CD14-positive monocyte (primary cell): Measurements from ENCODE around the gene COL5A3. TPM values are rescaled to one million over a fixed set of nuclear protein-coding genes. Genes with fewer than 3 reads are reported as not detected.

ENCODE experiments used
- DNase-seq, 3 donors: peaks; one replicate each; pipeline ENCODE4 v3.0.0-alpha.2; 2011 to 2022
- H2AFZ ChIP-seq: 2 replicates; pipeline ENCODE4 v1.6.0; 2012; ENCODE audit warnings: mild to moderate bottlenecking, low read depth, low read length, inconsistent platforms; ENCODE audit not compliant: insufficient read depth, poor library complexity, severe bottlenecking
- H3K27ac ChIP-seq, 2 donors: 1 replicate in 1 of 2; 2 replicates in 1 of 2; pipeline ENCODE4 v1.5.1; 2012 to 2013; ENCODE audit warnings: low read length in 2 of 2, control low read depth in 1 of 2, inconsistent platforms in 1 of 2, low read depth in 1 of 2, mild to moderate bottlenecking in 1 of 2
- H3K27me3 ChIP-seq, 2 donors: one replicate each; pipeline versions ENCODE4 v1.6.0 to v1.6.1; 2011 to 2013; ENCODE audit warnings: low read length in 2 of 2; ENCODE audit not compliant: control insufficient read depth in 2 of 2, insufficient read depth in 2 of 2
- H3K36me3 ChIP-seq, 2 donors: replicated peaks in 1 of 2; 1 replicate in 1 of 2; 2 replicates in 1 of 2; pipeline versions ENCODE4 v1.5.1 to v1.6.1; 2012 to 2013; ENCODE audit warnings: low read length in 2 of 2, control low read depth in 1 of 2, inconsistent platforms in 1 of 2, mild to moderate bottlenecking in 1 of 2; ENCODE audit not compliant: insufficient read depth in 2 of 2, control insufficient read depth in 1 of 2
- H3K4me1 ChIP-seq, 2 donors: 1 replicate in 1 of 2; 2 replicates in 1 of 2; pipeline versions ENCODE4 v1.5.1 to v1.6.1; 2012 to 2013; ENCODE audit warnings: low read length in 2 of 2, control low read depth in 1 of 2, inconsistent platforms in 1 of 2, mild to moderate bottlenecking in 1 of 2, moderate library complexity in 1 of 2; ENCODE audit not compliant: insufficient read depth in 2 of 2, control insufficient read depth in 1 of 2
- H3K4me2 ChIP-seq: replicated peaks from 2 replicates; pipeline ENCODE3; 2012; ENCODE audit warnings: low read length, moderate library complexity, mild to moderate bottlenecking; ENCODE audit not compliant: poor library complexity, severe bottlenecking; ENCODE audit errors: extremely low read depth
- H3K4me3 ChIP-seq, 3 experiments: fragments of 200-600 bp in 1 of 3; sonication (generic) in 1 of 3; replicated peaks in 1 of 3; 1 replicate in 2 of 3; 2 replicates in 1 of 3; pipeline ENCODE4 v1.5.1; 2011 to 2013; ENCODE audit warnings: low read length in 3 of 3, mild to moderate bottlenecking in 3 of 3, control low read depth in 2 of 3, low read depth in 2 of 3, inconsistent platforms in 1 of 3, moderate library complexity in 1 of 3
- H3K79me2 ChIP-seq: 2 replicates; pipeline ENCODE4 v1.6.0; 2012; ENCODE audit warnings: mild to moderate bottlenecking, control low read depth, inconsistent platforms, low read length, moderate library complexity; ENCODE audit not compliant: insufficient read depth
- H3K9ac ChIP-seq: 2 replicates; pipeline ENCODE4 v1.6.0; 2017; ENCODE audit warnings: low read length, mild to moderate bottlenecking; ENCODE audit not compliant: insufficient read depth, poor library complexity, severe bottlenecking
- H3K9me3 ChIP-seq, 2 donors: replicated peaks in 1 of 2; 1 replicate in 1 of 2; 2 replicates in 1 of 2; pipeline versions ENCODE4 v1.5.1 to v1.6.1; 2012 to 2013; ENCODE audit warnings: low read length in 2 of 2, control low read depth in 1 of 2; ENCODE audit not compliant: control insufficient read depth in 1 of 2, insufficient read depth in 1 of 2
- H4K20me1 ChIP-seq: 2 replicates; pipeline ENCODE4 v1.6.0; 2012; ENCODE audit warnings: mild to moderate bottlenecking, low read length, control low read depth, moderate library complexity; ENCODE audit not compliant: insufficient read depth
- H3K27ac Mint-ChIP-seq, 7 donors: one replicate each; pipeline ENCODE4 v1.8.0; 2020; ENCODE audit warnings: mild to moderate bottlenecking in 7 of 7, mixed read lengths in 7 of 7, moderate library complexity in 6 of 7, inconsistent platforms in 2 of 7
- H3K27me3 Mint-ChIP-seq, 3 donors: one replicate each; pipeline ENCODE4 v1.8.0; 2021 to 2022; ENCODE audit warnings: low read depth in 3 of 3, mild to moderate bottlenecking in 3 of 3, mixed read lengths in 3 of 3, moderate library complexity in 3 of 3, inconsistent platforms in 1 of 3
- H3K36me3 Mint-ChIP-seq, 2 donors: one replicate each; pipeline ENCODE4 v1.8.0; 2020; ENCODE audit warnings: mixed read lengths in 2 of 2, inconsistent platforms in 1 of 2, mild to moderate bottlenecking in 1 of 2
- H3K4me1 Mint-ChIP-seq: one replicate; pipeline ENCODE4 v1.8.0; 2020; ENCODE audit warnings: mild to moderate bottlenecking, mixed read lengths
- H3K4me3 Mint-ChIP-seq, 2 donors: one replicate each; pipeline ENCODE4 v1.8.0; 2020; ENCODE audit warnings: mild to moderate bottlenecking in 2 of 2, mixed read lengths in 2 of 2, moderate library complexity in 1 of 2
- H3K9me3 Mint-ChIP-seq, 7 donors: one replicate each; pipeline ENCODE4 v1.8.0; 2020 to 2022; ENCODE audit warnings: mixed read lengths in 7 of 7, mild to moderate bottlenecking in 6 of 7, moderate library complexity in 6 of 7, inconsistent platforms in 2 of 7
- CTCF ChIP-seq: fragments of 200-600 bp; IDR thresholded peaks from one replicate; pipeline ENCODE4 v1.8.0; 2022; ENCODE audit warnings: antibody characterized with exemption, mild to moderate bottlenecking
- WGBS: methylation state at CpG from one replicate; pipeline ENCODE4 v1.1.5; 2013; ENCODE audit warnings: missing lambda C conversion rate; ENCODE audit not compliant: insufficient coverage; 5-methylcytosine and 5-hydroxymethylcytosine counted together
- intact Hi-C, 2 donors: fragments of 100-400 bp; cut with micrococcal nuclease; formaldehyde crosslinking; loops; one replicate each; pipeline versions ENCODE4 v1.15.0 to v1.15.1; 2023
- polyA plus RNA-seq, 3 donors: library from polyadenylated mRNA; depleted of rRNA in 1 of 3; unstranded in 2 of 3; stranded (reverse) in 1 of 3; fragments of 300-500 nt in 2 of 3; fragments of >200 nt in 1 of 3; fragmentation: Illumina TruSeq in 2 of 3; gene quantifications; 1 replicate in 2 of 3; 2 replicates in 1 of 3; pipeline ENCODE4 v1.2.3, GENCODE V29; 2012 to 2021

The COL5A3 gene
- polyA plus RNA-seq, 3 donors: not detected

GRCh38 chr19:10037809-10038208 is 27.5 kb upstream of the COL5A3 start:
- no peak overlapping the region for H2AFZ ChIP-seq
- H3K4me3 ChIP-seq: no peak overlapping the region
- no peak overlapping the region for H3K4me2 ChIP-seq
- H3K9ac ChIP-seq: no peak overlapping the region
- TF ChIP-seq CTCF: no peak
- DNase-seq: no peak
- H3K27ac ChIP-seq: no peak overlapping the region
- no peaks in the 10 kb centered on the region for H3K27me3 ChIP-seq
- Mint-ChIP-seq H3K4me1 (no peaks in the 10 kb centered on the region), H3K27ac (no peak overlapping the region), H3K4me3 (no peak overlapping the region), H3K36me3 (no peaks in the 10 kb centered on the region), H3K9me3 (peaks cover 14 to 28% (median 19%) of the 10 kb centered on the region in 7 donors), H3K27me3 (peaks cover 9 to 15% (median 12%) of the 10 kb centered on the region in 3 donors)
- H3K4me1 ChIP-seq: no peaks in the 10 kb centered on the region
- intact Hi-C loops: no loop called here
- H3K36me3 ChIP-seq: no peaks in the 10 kb centered on the region
- H4K20me1 ChIP-seq: no peaks in the 10 kb centered on the region
- H3K9me3 ChIP-seq: peaks cover 15 to 22% of the 10 kb centered on the region in 2 donors
- WGBS: 76% methylated on average over 4 of the region's 5 CpGs
- no peaks in the 10 kb centered on the region for H3K79me2 ChIP-seq

- Mint-ChIP-seq H3K4me1 (no peaks in the 10 kb centered on the region), H3K27me3 (peaks cover 9 to 18% (median 13%) of the 10 kb centered on the region in 3 donors), H3K36me3 (no peaks in the 10 kb centered on the region), H3K9me3 (peaks cover 10 to 23% (median 15%) of the 10 kb centered on the region in 7 donors), H3K27ac (no peak overlapping the region), H3K4me3 (no peak overlapping the region)
- Histone ChIP-seq H3K27me3 (peaks cover 0 to 1% of the 10 kb centered on the region in 2 donors), H2AFZ (no peak overlapping the region), H4K20me1 (no peaks in the 10 kb centered on the region), H3K79me2 (no peaks in the 10 kb centered on the region), H3K27ac (no peak overlapping the region), H3K4me2 (no peak overlapping the region), H3K9ac (no peak overlapping the region), H3K4me1 (no peaks in the 10 kb centered on the region), H3K9me3 (peaks cover 11 to 18% of the 10 kb centered on the region in 2 donors), H3K4me3 (no peak overlapping the region), H3K36me3 (no peaks in the 10 kb centered on the region)
- TF ChIP-seq CTCF: no peak
- intact Hi-C loops: no loop called here
- DNase-seq: no peak
- no CpG with 5 or more reads among the region's 4 CpGs for WGBS
Observed at GRCh38 chr19:10037367-10037766, 27.1 kb upstream of the COL5A3 start.
